Forelimb muscle (tissue), 1 donor: ENCODE measurements around the gene SLC5A4. TPM values are rescaled to one million over a fixed set of nuclear protein-coding genes. Genes with fewer than 3 reads are reported as not detected.

ENCODE experiments used
- DNase-seq: peaks from one replicate; pipeline ENCODE4 v3.0.0-alpha.2; 2013; ENCODE audit warnings: low read depth
- polyA plus RNA-seq: library from polyadenylated mRNA; unstranded; fragments of 120-200 nt; gene quantifications from one replicate; pipeline ENCODE4 v1.2.1, GENCODE V29; 2013; ENCODE audit not compliant: insufficient read length

SLC5A4 gene
- polyA plus RNA-seq, 1 donor: 1.6 TPM

DNA sequence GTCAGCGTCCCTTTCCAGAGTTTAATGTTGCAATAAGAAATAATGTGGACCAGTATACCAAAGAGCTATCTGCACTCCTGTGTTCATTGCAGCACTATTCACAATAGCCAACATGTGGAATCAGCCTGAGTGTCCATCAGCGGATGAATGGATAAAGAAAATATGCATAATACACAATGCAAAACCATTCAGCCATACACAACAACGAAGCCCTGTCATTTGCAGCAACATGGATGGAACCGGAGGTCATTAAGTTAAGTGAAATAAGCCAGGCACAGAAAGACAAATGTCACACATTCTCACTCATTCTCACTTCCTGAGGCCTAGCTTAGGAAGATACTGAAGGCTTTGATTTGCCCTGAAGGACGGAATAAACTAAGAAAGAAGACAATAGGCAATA is 22.1 kb downstream of the SLC5A4 start:
- no peak for DNase-seq

DNA sequence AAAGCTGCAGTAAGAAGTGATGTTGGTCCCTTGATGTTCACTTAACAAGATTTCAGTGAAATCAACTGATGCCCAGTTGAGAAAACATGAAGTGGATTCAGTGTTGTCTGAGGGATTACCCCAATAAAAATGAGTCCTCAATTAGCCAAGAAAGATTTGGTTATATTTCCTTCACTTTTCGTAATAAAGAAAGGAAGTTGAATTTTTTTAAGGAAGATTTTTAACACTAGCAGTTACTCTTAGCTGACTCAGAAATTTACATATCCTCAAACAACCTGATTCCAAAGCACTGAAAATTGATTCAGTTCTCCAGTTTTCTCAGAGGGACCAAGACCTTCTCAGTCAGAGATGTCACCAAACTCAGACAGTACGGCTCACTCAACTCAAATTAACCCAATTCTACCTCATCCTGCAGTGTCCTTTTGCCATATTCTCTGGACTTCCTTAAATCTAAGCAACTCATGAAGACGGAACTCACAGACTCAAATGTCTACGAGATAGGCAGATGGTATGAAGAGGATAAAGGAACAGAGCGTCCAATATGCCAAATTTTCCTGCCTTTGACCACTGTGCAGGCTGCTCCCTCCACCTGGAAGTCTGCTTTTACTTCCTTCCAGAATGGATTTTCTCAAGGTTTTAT is 22.8 kb downstream of the SLC5A4 start:
- DNase-seq: no peak

DNA sequence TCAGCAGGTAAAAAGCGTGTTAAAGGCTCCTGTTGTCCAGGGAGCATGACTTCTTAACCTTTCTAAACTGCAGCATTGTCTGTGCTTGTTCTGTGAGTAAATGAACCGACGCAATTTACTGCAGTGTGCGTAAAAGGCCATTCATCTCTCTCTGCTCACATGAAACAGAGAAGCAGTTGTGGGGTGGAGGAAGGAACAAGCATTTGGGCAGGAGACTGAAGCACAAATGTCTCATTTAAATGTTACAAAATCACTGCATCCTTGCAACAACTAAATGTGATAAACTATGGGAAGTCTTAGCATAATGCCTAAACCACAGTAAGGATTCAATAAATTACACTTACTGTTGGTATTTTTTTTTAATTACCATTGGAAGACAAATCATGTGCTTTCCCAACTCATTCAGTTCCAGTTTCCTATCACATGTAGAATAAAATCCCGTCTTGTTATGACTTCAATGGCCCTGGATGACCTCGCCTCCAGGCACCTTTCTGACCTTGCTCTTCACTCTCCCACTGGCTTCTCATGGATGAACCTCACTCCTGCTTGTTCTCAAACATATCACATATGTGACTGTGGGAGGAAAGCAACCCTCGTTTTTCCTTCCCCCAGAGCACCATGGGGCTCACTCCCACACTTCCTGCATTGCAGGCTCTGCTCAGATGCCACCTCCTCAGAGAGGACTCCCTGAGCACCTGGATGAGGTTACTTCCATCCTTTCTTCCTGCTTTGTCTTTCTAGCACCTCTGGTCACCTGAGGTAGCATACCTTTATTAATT is 28.6 kb downstream of the SLC5A4 start:
- DNase-seq: no peak

DNA sequence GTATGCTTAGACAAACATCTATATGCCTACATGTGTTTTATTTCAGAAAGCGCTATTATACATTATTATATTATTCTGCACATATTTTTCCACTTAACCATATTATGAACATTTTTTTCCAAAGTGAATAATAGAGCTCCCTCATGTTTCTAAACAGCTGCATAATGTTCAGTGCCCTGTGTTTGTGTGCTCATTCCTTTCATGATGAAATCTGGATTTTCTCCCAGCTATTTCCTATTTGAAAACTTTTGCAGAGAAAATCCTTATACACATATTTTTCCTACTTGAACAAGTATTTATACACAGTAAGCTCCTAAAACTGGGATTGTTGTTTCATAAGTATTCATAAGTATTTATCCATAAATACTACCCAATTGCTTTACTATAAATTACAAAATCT is 32.2 kb downstream of the SLC5A4 start:
- peak; percentile 53 for DNase-seq

DNA sequence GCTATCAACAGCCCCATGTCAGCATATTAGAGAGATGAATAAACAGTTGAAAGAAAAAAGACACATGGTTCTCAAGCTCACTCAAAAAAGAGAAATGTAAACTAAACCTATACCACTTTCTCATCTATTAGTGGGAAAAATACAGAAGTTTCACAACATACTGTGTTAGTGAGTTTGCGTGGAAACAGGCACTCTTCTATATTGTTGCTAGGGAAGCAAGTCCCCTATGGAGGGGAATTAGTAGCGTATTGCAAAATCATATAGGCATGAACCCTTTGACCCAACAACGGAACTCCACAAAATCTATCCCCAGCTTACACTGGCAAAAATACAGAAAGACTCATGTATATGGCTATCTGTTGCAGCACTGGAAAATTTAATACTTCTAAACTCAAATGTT is 36.1 kb downstream of the SLC5A4 start:
- DNase-seq: no peak

DNA sequence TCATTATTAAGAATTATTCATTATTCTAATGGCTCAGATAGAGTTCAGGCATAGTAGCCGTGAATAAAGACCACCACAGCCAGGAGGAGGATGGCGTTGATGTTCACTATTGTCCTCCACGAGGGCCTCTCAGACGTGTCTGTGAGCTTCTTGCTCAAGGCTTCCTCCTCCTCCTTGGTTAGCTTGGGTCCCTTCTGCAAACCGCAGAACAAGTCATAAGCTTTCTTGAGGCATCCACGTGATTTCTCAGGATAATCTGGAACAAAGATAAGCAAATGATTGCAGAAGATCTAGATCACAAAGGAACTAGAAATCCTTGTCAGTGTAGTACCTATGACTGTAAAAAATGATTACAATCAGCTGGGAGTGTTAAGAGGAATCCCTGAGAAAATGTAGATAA is 36.7 kb downstream of the SLC5A4 start:
- DNase-seq: no peak

DNA sequence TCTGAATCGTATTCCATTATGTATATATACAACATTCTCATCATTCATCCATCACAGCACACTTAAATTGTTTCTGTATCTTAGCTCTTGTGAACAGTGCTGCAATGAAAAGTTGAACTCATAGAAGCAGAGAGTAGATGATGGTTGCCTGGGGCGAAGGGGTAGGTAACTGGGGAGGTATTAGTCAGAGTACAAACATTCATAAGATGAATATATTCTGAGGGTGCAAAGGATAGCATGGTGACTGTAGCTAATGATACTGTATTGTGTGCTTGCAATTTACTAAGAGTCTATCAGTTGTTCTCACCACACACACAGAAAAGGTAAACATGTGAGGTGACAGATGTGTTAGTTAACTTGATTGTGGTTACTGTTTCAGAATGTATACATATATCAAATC is 37.7 kb downstream of the SLC5A4 start:
- DNase-seq: no peak

DNA sequence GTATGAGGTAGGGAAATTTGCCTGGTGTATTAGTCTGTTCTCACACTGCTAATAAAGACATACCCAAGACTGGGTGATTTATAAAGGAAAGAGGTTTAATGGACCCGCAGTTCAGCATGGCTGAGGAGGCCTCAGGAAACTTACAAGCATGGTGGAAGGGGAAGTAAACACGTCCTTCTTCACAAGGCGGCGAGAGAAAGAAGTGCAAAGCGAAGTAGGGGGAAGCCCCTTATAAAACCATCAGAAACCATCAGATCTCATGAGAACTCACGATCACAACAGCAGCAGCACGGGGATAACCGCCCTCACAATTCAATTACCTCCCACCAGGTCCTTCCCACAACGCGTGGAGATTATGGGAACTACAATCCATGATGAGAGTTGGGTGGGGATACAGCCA is 38.2 kb downstream of the SLC5A4 start:
- no peak for DNase-seq

DNA sequence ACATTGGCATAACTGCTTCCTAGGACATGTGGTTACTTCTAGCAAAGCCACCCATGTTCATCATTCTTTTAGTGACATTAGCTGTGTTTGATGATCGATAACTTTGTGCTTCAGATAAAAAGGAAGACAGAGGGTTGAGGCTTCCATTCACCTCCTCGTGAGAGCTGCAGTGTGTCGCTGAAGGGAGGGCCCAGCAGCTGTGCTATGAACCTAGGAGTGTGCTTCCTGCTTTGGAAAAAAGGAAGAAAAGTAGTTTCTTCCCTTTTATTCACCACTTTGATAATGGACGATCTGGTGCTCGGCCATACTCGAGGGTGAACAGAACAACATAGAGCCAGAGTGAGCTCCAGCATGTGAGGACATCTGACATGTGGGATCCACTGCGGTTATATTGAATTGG is 44.1 kb downstream of the SLC5A4 start:
- DNase-seq: no peak

DNA sequence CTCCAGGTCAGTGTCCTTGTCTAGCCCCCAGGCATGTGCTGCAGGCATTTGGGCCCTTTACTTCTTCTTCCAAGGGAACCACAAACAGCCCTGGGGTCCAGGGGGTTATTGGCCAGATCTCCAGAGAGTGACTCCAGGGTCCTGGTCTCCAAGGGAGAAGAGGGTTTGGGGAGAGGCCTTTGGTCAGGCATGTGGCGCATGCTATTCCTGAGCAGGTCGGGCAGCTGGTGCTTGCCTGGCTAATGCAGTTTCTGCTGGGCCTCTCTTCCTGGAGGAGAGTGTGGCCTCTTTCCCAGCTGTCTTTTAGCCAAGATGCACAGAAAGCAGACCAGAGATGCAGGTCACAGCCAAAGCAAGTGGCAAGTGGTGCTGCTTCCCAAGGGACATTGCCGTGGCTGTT is 46.5 kb downstream of the SLC5A4 start:
- DNase-seq: no peak

DNA sequence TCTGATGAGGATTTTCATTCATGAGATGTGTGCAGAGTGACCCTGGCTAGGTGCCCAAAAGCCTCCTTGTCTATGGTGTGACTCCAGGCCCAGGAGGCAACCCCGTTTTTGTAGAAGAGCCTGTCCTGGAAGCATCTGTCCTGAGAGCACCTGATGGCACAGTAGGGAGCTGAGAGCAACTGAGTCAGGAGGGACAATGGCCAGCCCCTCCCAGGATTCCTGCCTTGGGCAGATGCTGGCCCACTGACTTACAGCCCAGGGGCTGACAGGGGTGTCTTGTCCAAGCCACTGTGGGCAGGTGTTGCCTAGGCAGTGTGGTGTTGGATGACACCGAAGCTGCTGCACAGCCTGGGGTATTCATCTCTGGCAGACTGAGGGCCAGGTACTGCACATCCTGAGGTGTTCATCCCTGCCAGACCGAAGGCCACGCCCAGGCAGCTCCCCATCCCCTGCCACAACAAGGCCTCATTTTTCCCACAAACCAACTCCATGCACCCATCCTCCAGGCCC is 47.1 kb downstream of the SLC5A4 start:
- no peak for DNase-seq

DNA sequence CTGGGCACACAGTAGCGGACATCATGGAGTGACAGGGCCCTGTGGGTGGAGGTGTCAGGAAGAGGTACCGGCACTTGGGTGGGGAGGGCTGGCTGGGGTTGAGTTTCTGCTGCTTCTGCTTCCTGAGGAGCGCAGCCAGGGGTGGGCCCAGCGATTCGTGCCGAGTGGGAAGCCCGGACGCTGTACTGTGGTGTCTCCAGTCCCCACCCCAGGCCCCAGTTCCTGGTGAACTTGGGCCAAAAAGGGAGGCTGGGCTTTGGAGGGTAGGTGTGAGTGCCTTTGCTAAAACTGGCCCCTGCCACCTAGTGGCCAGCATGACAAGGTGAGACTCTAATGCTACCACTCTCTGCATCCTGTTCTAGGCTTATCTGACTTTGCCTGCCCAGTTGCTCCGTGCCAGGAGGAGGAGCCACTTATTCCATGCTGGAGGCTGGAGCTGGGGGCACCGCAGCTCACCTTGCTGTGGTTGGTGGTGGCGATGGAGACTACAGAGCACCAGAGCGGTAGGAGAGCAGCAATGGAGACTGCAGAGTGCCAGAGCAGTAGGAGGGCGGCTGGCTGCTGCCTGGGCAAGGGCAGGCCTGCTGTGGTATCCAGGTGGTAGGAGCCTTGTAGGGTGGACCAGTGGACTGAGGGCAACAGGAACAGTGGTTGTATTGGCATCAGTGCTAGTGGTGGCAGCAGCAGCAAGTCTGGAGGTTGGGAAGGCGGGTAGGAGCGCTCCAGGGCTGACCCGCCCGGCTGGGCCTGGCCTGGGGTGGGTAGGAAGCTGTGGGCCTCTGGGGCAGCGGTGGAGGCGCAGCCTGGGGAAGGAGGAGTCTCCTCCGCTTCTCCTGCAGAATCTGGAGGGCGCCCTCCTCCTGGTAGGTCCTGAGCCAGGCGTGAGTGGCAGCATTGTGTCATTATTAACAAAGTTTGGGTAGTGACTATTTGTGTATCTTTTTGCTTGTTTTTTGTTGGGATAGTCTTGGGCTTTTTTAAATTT is 48.1 kb downstream of the SLC5A4 start:
- no peak for DNase-seq

DNA sequence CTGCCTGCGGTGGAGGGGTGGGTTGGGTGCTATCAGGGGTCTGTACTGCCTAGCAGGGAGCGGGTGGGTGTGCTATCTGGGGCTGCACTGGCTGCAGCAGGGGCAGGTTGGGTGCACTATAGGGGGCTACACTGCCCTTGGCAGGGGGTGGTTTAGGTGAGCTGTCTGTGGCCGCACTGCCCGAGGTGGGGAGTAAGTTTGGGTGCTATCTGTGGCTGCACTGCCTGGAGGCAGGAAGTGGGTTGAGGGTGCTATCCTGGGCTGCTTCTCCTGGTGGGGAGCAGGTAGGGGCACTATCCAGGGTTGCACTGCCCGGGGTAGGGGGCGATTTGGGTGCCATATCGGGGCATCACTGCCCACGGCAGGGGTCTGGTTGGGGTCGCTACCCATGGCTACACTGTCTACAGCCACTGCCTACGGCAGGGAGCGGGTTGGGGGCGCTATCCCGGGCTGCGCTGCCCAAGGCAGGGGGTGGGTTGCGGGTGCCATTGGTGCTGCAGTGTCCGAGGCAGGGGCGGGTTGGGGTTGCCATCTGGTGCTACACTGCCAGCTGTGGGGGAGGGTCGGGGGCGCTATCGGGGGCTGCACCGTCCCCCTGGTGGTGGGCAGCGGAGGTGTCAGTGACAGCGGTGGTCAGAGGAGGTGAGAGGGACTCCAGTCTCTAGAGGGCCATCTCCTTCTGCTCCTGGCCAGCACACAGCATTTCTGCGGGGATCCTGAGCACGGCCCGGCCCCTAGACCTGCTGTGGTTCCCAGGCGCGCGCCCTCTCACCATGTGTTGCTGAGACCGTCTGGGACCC is 49.0 kb downstream of the SLC5A4 start:
- no peak for DNase-seq

DNA sequence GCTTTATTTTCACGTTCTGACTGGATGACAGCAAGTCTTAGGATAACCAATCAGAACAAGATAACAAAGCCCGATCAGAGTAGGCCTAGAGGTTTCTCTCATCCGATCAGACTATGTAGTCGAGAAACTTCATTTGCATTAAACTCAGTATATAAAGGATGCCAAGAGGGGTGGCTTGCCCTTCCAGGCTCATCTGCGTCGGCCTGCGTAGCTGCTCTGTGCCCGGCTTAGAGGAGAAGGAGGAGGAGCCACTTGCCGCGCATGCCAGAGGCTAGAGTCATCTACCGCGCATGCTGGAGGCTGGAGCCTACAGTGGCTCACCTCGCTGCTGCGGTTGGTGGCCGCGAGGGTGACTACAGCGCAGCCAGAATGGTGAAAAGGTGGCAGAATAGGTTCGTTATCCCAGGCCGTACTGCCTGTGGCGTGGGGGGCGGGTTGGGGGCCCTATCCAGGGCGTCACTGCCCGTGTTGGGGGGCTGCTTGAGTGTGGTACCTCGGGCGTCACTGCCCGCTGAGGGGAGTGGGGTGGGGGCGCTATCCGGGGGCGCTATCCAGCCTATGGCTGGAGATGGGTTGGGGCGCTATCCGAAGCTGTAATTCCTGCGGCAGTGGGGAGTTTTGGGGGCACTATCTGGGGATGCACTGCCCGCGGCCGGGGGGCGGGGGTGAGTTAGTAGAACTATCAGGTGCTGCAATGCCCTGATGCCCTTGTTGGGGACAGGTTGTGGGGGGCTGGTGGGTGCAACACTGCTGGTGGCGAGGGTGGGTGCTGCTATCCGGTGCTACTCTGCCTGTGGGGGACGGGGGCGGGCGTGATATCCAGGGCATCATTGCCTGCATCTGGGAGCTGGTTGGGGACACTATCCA is 50.1 kb downstream of the SLC5A4 start, which contains the start of gene RFPL2:
TSS of gene RFPL2 (minus strand) at position 218 of the 867 bp plus-strand sequence. CDS start 2,622 bp downstream, outside the sequence.
- DNase-seq: no peak

DNA sequence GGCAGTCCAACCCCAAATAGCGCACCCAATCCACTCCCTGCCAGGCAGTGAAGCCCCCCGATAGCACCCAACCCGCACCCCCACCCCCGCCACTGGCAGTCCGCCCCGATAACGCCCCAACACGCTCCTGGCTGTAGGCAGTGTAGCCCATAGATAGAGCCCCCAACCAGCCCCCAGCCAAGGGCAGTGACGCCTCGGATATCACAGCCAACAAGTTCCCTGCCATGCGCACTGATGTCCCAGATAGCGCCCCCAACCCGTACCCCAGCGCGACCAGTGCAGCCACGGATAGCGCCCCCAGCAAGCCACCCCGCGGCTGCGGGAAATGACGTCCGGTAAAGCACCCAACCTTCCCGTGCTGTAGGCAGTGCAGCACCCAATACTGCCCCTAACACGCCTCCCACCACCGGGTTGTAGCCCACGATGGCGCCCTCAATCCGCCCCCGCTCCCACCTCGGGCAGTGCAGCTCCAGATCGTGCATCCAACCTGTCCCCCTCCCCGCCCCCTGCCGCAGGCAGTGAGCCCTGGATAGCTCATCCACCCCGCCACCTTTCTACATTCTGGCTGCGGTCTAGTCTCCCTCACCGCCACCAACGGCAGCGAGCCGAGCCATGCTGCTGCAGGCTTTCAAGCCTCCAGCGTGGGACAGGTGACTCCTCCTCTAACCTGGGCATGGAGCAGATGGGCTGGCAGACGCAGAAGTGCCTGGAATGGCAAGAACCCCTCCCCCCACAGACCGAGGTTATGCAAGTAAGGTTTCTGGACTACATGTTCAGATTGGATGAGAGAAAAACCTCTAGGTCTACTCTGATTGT is 50.9 kb downstream of the SLC5A4 start:
- DNase-seq: no peak

DNA sequence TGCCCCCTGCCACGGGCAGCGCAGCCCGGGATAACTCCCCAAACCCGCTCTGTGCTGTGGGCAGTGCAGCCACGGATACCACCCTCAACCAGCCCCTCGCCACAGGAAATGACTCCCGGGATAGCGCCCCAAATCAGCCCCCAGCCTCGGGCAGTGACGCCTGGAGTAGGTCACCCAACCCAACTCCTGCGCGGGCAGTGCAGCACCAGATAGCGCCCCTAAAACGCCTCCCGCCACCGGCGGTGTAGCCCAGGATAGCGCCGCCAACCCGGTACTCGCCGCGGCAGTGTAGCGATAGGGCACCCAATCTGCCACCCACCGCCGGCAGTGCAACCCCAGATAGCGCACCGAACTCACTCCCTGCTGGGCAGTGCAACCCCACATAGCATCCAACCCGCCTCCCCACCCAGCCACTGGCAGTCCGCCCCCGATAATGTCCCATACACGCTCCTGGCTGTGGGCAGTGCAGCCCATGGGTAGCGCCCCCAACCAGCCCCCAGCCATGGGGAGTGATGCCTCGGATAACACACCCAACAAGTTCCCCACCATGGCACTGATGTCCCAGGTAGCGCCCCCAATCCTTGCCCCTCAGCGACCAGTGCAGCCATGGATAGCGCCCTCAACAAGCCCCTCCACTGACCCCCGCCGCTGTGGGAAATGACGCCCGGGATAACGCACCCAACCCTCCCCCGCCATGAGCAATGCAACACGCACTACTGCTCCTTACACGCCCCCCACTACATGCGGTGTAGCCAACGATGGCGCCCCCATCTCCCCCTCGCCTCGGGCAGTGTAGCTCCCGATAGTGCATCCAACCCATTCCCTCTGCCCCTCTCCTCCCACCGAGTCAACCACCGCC is 51.7 kb downstream of the SLC5A4 start:
- no peak for DNase-seq

DNA sequence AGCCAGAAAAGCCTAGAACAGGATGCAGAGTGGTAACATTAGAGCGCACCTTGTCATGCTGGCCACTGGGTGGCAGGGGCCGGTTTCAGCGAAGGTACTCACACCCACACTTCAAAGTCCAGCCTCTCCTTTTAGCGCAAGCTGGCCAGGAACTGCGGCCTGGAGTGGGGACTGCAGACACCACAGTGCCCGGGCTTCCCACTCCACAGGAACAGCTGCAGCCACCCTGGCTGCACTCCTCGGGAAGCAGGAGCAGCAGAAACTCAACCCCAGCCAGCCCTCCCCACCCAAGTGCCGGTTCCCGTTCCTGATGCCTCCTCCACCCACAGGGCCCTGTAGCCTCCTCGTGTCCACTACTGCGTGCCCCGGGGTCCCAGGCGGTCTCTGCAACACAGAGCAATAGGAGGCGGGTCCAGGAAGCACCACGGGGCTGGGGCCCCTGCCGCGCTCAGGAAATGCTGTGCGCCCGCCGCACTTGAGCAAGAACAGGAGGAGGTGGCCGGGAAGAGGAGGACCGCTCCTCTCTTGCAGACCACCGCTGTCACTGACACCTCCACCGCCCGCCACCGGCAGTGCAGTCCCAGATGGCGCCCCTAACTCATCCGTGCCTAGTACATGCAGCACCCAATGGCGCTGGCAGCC is 52.5 kb downstream of the SLC5A4 start:
- no peak for DNase-seq

DNA sequence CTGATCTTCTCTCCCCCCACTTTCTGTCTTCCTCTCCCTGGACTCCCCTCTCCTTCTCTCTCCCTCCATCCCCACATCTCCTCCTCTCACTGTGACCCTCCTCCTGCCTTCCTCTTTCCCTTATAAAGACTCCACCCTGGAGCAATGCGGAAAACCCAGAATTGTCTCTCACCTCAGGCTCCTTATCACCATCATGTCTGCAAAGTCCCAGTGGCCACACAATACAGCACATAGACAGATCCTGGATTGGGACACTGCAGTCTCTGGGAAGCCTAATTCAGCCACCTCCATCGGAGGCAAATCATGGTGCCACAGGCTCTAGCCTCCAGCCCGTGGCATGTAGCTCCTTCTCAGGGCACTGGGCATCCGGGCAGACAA is 53.0 kb downstream of the SLC5A4 start:
- DNase-seq: no peak
